HepG2 (cell line): Measurements from ENCODE around the gene RPL19. TPM values are rescaled to one million over a fixed set of nuclear protein-coding genes. Genes with fewer than 3 reads are reported as not detected.
A peak's percentile ranks its signal among the peaks of the same experiment; 100 is the strongest.

Source experiments
- ARID3A ChIP-seq: IDR thresholded peaks from 2 replicates; pipeline ENCODE4 v1.6.1; 2012; ENCODE audit warnings: low read depth, low read length, improper control_type of control experiment
- EP300 ChIP-seq, 3 experiments: sonication (generic) in 1 of 3; formaldehyde crosslinking in 1 of 3; IDR thresholded peaks; 2 replicates each; pipeline versions ENCODE4 v1.5.1 to v1.6.1; 2011 to 2020; ENCODE audit warnings: low read depth in 2 of 3, low read length in 2 of 3, borderline replicate concordance in 1 of 3, improper control_type of control experiment in 1 of 3, mild to moderate bottlenecking in 1 of 3, missing genetic modification reagents in 1 of 3, moderate library complexity in 1 of 3
- NFATC3 ChIP-seq: sonication (generic); formaldehyde crosslinking; IDR thresholded peaks from 2 replicates; pipeline ENCODE4 v1.5.1; 2020; ENCODE audit warnings: mild to moderate bottlenecking, missing genetic modification reagents
- PHF20 ChIP-seq: sonication (generic); formaldehyde crosslinking; IDR thresholded peaks from 2 replicates; pipeline ENCODE4 v1.5.0; 2020; ENCODE audit warnings: mild to moderate bottlenecking, missing genetic modification reagents
- PITX1 ChIP-seq: sonication (generic); formaldehyde crosslinking; IDR thresholded peaks from 2 replicates; pipeline ENCODE4 v1.5.1; 2020; ENCODE audit warnings: mild to moderate bottlenecking, missing genetic modification reagents
- POLR2G ChIP-seq: fragments of 200-400 bp; formaldehyde crosslinking; IDR thresholded peaks from 2 replicates; pipeline ENCODE4 v1.6.1; 2018; ENCODE audit warnings: mild to moderate bottlenecking, low read depth, low read length, moderate library complexity
- SOX6 ChIP-seq, 2 experiments: fragments of 450-650 bp in 1 of 2; sonication (generic) in 1 of 2; formaldehyde crosslinking in 1 of 2; IDR thresholded peaks; 2 replicates each; pipeline versions ENCODE4 v1.4.0 to v1.6.1; 2017 to 2020; ENCODE audit warnings: antibody characterized with exemption in 1 of 2, mild to moderate bottlenecking in 1 of 2, missing genetic modification reagents in 1 of 2
- THAP9 ChIP-seq: sonication (generic); formaldehyde crosslinking; IDR thresholded peaks from 2 replicates; pipeline ENCODE4; 2020; ENCODE audit warnings: missing genetic modification reagents, mild to moderate bottlenecking, borderline replicate concordance
- TRAFD1 ChIP-seq: sonication (generic); formaldehyde crosslinking; IDR thresholded peaks from 2 replicates; pipeline ENCODE4 v1.5.1; 2020; ENCODE audit warnings: missing genetic modification reagents, mild to moderate bottlenecking, borderline replicate concordance
- ZMAT3 ChIP-seq: sonication (generic); formaldehyde crosslinking; conservative IDR thresholded peaks from 2 replicates; pipeline ENCODE4 v1.7.0; 2021; ENCODE audit warnings: missing genetic modification reagents
- ZNF136 ChIP-seq: sonication (generic); formaldehyde crosslinking; IDR thresholded peaks from 2 replicates; pipeline ENCODE4 v1.8.1; 2022; ENCODE audit warnings: low read depth, mild to moderate bottlenecking, moderate library complexity, missing genetic modification reagents
- ZNF280B ChIP-seq: sonication (generic); formaldehyde crosslinking; IDR thresholded peaks from 2 replicates; pipeline ENCODE4 v1.5.0; 2020; ENCODE audit warnings: missing genetic modification reagents, mild to moderate bottlenecking, borderline replicate concordance
- polyA plus RNA-seq, 8 experiments: library from polyadenylated mRNA; depleted of rRNA in 3 of 8; stranded (reverse) in 7 of 8; unstranded in 1 of 8; fragments of >200 nt; fragmentation: Illumina TruSeq in 4 of 8; extraction: Trizol in 4 of 8; gene quantifications; 2 replicates each; pipeline versions ENCODE4 v1.2.1 to v1.2.3, GENCODE V29; 2011 to 2016; ENCODE audit warnings: low read depth in 4 of 8, missing spikeins in 1 of 8, mixed read lengths in 1 of 8; ENCODE audit not compliant: insufficient read depth in 1 of 8
- total RNA-seq, 5 experiments: library from RNA; depleted of rRNA; stranded (reverse); fragments of >200 nt; fragmentation: Illumina TruSeq; extraction: Trizol; gene quantifications; 2 replicates each; pipeline ENCODE4 v1.2.3, GENCODE V29; 2016; ENCODE audit warnings: low read depth in 1 of 5

The RPL19 gene
- total and polyA plus RNA-seq, 2 of the 13 experiments (the other 11 are each of a cell fraction or from before 2014, with no cell fraction given): 2,522 to 2,768 TPM

GRCh38 chr17:39244600-39245570 is 44.8 kb downstream of the RPL19 start (continued):
- TF ChIP-seq ZNF136 (CRISPR knock-in tag) (peak; percentile 70; the same call in 1 of the 2 replicates), ZMAT3 (CRISPR knock-in tag) (0 out of 2 replicates have a peak, but pooled peaks have one; percentile 54), TRAFD1 (0 out of 2 replicates have a peak, but pooled peaks have one; percentile 42), POLR2G (0 out of 2 replicates have a peak, but pooled peaks have one; percentile 7), ZNF280B (CRISPR knock-in tag) (0 out of 2 replicates have a peak, but pooled peaks have one; percentile 30), THAP9 (CRISPR knock-in tag) (peak; percentile 54; the same call in 1 of the 2 replicates), SOX6 (IDR thresholded peaks at IDR 0.05) (no peak), SOX6 (CRISPR knock-in tag; IDR thresholded peaks at IDR 0.05) (0 out of 2 replicates have a peak, but pooled peaks have one; percentile 25), ARID3A (peak; percentile 70; the same call in 1 of the 2 replicates), PITX1 (CRISPR knock-in tag) (no peak), PHF20 (no peak), NFATC3 (CRISPR knock-in tag) (no peak), EP300 (IDR thresholded peaks at IDR 0.05; ENCODE audit: low read depth in 2 of 2, low read length in 2 of 2) (no peak), EP300 (CRISPR knock-in tag; IDR thresholded peaks at IDR 0.05; ENCODE audit: borderline replicate concordance) (no peak)
